Measurements from ENCODE around the gene GPR84. TPM values are rescaled to one million over a fixed set of nuclear protein-coding genes. Genes with fewer than 3 reads are reported as not detected.

Gene GPR84
- total and polyA plus RNA-seq, 9 of the 15 experiments (the other 6 are each of a cell fraction or from before 2014, with no cell fraction given): 0.07 to 0.18 (median 0.11) TPM; not detected in 5

DNA sequence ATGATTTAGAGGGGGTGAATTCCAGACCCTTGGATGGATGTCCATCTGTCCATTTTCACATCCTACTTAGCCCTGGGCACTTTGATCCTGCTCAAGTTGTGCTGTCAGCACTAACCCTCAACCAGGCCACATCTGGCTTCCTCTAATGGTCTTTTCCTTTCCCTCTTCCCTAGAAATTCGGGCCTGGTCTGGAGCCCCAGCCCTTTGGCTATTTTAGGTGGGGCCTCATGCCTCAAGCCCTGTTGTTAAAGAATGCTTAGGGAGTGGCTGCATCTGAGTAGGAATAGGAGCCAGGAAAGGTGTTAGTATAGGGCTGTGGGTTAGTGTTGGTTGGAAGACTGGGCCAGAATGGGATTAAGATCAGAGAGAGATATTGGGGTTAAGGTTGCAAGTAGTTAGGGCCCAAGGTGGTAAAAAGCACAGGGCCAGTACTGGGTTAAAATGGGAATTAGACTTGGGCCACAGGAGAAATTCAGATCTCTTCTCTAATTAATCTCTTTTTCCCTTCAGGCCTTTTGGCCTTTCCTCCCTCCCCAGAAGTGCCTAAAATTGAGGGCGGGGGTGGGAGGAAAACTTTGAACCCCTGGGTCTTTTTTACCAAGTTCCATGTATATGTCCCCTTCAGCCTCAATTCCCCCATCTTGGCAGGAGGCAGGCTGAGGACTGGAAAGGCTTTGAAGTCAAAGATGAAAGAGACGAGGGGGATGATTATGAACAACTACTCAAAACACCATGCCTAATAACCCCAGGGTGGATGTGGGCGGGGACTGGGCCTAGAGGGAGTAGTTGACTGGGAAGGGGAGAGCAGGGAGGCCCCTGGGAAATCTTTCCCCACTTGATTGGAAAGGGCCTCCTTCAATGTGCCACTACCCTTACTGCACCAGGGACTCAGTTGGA, 24.2 kb upstream of the GPR84 start:
- DNase-seq (ENCODE audit: extremely low read depth in 1 of 4, low spot score in 3 of 4): peak; percentile 47 to 76 (median 58)
- Histone ChIP-seq H3K4me2 (ENCODE audit: insufficient read depth, low read length) (peak overlapping the region; percentile 88), H3K9ac (ENCODE audit: insufficient read depth in 1 of 2, low read depth in 2 of 2, low read length in 2 of 2) (peak overlapping the region; percentile 27 to 91; a peak in 3 of 4 replicates), H3K27ac (ENCODE audit: extremely low read depth, low read depth, low read length) (peak overlapping the region; percentile 62), H3K9me1 (ENCODE audit: control insufficient read depth, insufficient read depth, low read length) (no peaks in the 10 kb centered on the region), H3K27me3 (ENCODE audit: control insufficient read depth in 2 of 2, insufficient read depth in 2 of 2, low read length in 2 of 2) (no peaks in the 10 kb centered on the region), H3K4me3 (0 out of 2 replicates have a peak overlapping the region, but pooled peaks have one; percentile 57), H3K9me3 (replicated peaks; ENCODE audit: control insufficient read depth, insufficient read depth, low read depth, low read length) (no peaks in the 10 kb centered on the region), H4K20me1 (replicated peaks; ENCODE audit: control insufficient read depth, insufficient read depth, low read length) (no peaks in the 10 kb centered on the region), H3K36me3 (ENCODE audit: control insufficient read depth, insufficient read depth, low read length) (peaks cover 40% of the 10 kb centered on the region), H3K79me2 (ENCODE audit: control insufficient read depth, insufficient read depth, low read length) (peaks cover 92% of the 10 kb centered on the region), H3K4me1 (replicated peaks in 1 of 2; ENCODE audit: control insufficient read depth in 2 of 2, insufficient read depth in 2 of 2, low read length in 2 of 2) (peaks cover 82 to 87% of the 10 kb centered on the region in 2 experiments), H2AFZ (ENCODE audit: low read depth, low read length) (no peak overlapping the region)
- no TSS peak for BruUV-seq (replicated peaks)
- intact Hi-C loops (cut with micrococcal nuclease): no loop called here
- peak; percentile 44 for FAIRE-seq
- CTCF ChIA-PET (ENCODE audit: low intra/inter-chr PET ratio): no interaction called here
- TF ChIP-seq HMBOX1 (IDR thresholded peaks at IDR 0.05) (peak; percentile 95), NRF1 (conservative IDR thresholded peaks at IDR 0.05 in 1 of 2, IDR thresholded peaks at IDR 0.05 in 1 of 2) (0 out of 4 replicates have a peak, but pooled peaks of 1 of the 2 experiments have one; percentile 7), EGR1 (conservative IDR thresholded peaks at IDR 0.05) (peak; percentile 43; the same call in 1 of the 2 replicates), PRMT5 (CRISPR knock-in tag; IDR thresholded peaks at IDR 0.05) (no peak), MECOM (CRISPR knock-in tag; IDR thresholded peaks at IDR 0.05) (no peak), ZFX (CRISPR knock-in tag; IDR thresholded peaks at IDR 0.05) (peak; percentile 59), SP1 (CRISPR knock-in tag; IDR thresholded peaks at IDR 0.05) (0 out of 2 replicates have a peak, but pooled peaks have one; percentile 9), CEBPB (tag; IDR thresholded peaks at IDR 0.05) (no peak), LEF1 (IDR thresholded peaks at IDR 0.05) (peak; percentile 49), SMARCA4 (IDR thresholded peaks at IDR 0.05) (0 out of 2 replicates have a peak, but pooled peaks have one; percentile 0), RBM22 (IDR thresholded peaks at IDR 0.05; ENCODE audit: low read depth, low read length, poor library complexity, severe bottlenecking) (no peak)
- TF ChIP-seq, protein P1, sequence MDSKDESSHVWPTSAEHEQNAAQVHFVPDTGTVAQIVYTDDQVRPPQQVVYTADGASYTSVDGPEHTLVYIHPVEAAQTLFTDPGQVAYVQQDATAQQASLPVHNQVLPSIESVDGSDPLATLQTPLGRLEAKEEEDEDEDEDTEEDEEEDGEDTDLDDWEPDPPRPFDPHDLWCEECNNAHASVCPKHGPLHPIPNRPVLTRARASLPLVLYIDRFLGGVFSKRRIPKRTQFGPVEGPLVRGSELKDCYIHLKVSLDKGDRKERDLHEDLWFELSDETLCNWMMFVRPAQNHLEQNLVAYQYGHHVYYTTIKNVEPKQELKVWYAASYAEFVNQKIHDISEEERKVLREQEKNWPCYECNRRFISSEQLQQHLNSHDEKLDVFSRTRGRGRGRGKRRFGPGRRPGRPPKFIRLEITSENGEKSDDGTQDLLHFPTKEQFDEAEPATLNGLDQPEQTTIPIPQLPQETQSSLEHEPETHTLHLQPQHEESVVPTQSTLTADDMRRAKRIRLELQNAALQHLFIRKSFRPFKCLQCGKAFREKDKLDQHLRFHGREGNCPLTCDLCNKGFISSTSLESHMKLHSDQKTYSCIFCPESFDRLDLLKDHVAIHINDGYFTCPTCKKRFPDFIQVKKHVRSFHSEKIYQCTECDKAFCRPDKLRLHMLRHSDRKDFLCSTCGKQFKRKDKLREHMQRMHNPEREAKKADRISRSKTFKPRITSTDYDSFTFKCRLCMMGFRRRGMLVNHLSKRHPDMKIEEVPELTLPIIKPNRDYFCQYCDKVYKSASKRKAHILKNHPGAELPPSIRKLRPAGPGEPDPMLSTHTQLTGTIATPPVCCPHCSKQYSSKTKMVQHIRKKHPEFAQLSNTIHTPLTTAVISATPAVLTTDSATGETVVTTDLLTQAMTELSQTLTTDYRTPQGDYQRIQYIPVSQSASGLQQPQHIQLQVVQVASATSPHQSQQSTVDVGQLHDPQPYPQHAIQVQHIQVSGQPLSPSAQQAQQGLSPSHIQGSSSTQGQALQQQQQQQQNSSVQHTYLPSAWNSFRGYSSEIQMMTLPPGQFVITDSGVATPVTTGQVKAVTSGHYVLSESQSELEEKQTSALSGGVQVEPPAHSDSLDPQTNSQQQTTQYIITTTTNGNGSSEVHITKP (IDR thresholded peaks at IDR 0.05; ENCODE audit: partially characterized antibody): peak; percentile 33
- TF ChIP-seq, protein P2, sequence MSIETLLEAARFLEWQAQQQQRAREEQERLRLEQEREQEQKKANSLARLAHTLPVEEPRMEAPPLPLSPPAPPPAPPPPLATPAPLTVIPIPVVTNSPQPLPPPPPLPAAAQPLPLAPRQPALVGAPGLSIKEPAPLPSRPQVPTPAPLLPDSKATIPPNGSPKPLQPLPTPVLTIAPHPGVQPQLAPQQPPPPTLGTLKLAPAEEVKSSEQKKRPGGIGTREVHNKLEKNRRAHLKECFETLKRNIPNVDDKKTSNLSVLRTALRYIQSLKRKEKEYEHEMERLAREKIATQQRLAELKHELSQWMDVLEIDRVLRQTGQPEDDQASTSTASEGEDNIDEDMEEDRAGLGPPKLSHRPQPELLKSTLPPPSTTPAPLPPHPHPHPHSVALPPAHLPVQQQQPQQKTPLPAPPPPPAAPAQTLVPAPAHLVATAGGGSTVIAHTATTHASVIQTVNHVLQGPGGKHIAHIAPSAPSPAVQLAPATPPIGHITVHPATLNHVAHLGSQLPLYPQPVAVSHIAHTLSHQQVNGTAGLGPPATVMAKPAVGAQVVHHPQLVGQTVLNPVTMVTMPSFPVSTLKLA (conservative IDR thresholded peaks at IDR 0.05): 0 out of 4 replicates have a peak, but pooled peaks of 1 of the 2 experiments have one; percentile 15
- POLR2A ChIA-PET: interaction anchor here (1.1 kb wide), 2 partner anchors 26 to 102 kb away, joined by 5 read pairs; no protein-coding TSS in a partner anchor
- WGBS (ENCODE audit: insufficient coverage, low coverage, missing lambda C conversion rate): 27% methylated on average over 4 of the region's 4 CpGs
- in situ Hi-C loops (cut with MboI): no loop called here
- peak; percentile 18; the same call in 1 of the 3 replicates for ATAC-seq

All from K562 (cell line).